Left colon (tissue), 2 donors: ENCODE results near the gene CDC42EP1. TPM values are rescaled to one million over a fixed set of nuclear protein-coding genes. Genes with fewer than 3 reads are reported as not detected.
"Not testable (repeated sequence)": the region's sequence is repeated elsewhere in the genome, so short reads cannot be mapped to it uniquely, and the experiment has no call there.

Source experiments
- ATAC-seq: fragments of 200-7000 bp; cut with Tn5 transposase; one replicate; pipeline ENCODE4 v1.9.1; 2020; ENCODE audit warnings: mild to moderate bottlenecking, moderate library complexity
- DNase-seq, 2 donors: peaks; one replicate each; pipeline ENCODE4 v3.0.0-alpha.2; 2020
- intact Hi-C, 2 donors: fragments of 100-400 bp; cut with DNase I in 1 of 2; cut with micrococcal nuclease in 1 of 2; formaldehyde crosslinking; loops; one replicate each; pipeline versions ENCODE4 v1.11.2 to v1.14.0; 2022; cut with DNase I, micrococcal nuclease
- total RNA-seq, 2 donors: library from RNA; stranded (reverse); fragmentation: NEBNext Ultra II Directional; extraction: Animal tissue kit (Norgen Biotek cat#: 25700); gene quantifications; one replicate each; pipeline ENCODE4 v1.2.1, GENCODE V29; 2021
- donor health status: DM: no; HTN: no; CAD: no.
- donor health status: DM: yes; HTN: yes; CAD: no.

Gene CDC42EP1
- total RNA-seq, 2 donors from 2014 or later = 52.2 to 64.1 TPM

DNA sequence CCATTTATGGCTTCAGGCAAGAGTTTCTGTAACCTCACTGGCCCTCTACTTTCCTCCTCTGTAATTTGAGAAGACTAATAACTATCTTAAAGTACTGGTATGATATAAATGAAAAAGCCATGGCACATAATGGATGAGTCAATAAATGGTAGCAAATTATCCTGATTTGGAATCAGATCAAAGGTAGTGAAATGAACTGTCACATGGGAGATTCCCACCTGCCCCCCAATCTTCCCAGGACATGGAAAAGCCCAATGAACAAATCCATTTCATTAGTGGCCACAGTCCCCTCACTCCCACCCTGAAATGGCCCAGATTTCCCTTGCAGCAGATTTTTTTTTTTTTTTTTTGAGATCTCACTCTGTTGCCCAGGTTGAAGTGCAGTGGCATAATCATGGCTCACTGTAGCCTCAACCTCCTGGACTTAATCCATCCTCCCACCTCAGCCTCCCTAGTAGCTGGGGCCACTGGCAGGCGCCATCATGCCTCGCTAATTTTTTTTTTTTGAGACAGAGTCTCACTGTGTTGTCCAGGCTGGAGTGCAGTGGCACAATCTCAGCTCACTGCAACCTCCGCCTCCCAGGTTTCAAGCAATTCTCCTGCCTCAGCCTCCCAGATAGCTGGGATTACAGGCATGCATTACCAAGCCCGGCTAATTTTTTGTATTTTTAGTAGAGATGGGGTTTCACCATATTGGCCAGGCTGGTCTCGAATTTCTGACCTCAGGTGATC, 42.4 kb downstream of the CDC42EP1 start:
- ATAC-seq = not testable (repeated sequence)

DNA sequence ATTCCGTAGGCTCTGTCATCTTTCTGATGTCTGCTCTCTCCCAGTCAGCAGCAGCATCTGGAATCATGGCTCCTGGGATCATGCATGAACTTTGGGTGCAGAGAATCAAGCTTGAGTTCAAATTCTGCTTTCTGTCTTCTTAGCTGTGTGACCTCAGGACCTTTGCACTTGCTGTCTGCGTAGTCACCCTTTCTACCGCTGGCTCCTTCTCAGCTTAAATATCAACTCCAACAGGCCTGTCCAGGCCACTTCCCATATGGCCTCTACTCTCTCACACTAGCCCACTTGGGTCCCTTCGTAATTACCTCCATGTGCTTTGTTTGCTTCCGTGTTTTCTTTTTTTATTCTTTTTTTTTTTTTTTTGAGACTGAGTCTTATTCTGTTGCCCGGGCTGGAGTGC, 43.8 kb downstream of the CDC42EP1 start:
- intact Hi-C loops = no loop called here
- no peak for ATAC-seq
- DNase-seq = no peak

More for the DNA sequence above, 42.4 kb downstream of the CDC42EP1 start:
- intact Hi-C loops, DNase-seq: not testable (repeated sequence)

DNA sequence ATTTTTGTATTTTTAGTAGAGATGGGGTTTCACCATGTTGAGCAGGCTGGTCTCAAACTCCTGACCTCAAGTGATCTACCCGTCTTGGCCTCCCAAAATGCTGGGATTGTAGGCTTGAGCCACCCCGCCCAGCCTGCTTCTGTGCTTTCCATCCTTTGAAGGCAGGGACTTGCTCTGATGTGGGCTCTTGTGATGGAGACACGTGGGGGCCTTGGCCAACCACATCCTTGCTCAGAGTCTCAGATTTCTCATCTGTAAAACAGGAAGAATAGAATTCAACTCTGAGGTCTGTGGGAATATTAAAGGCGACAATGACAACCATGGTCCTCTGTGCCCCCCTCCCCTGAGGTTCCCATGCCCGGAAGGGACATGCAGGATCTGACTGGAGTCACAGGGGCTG, 44.6 kb downstream of the CDC42EP1 start:
- no peak for DNase-seq
- ATAC-seq = no peak
- intact Hi-C loops = no loop called here

DNA sequence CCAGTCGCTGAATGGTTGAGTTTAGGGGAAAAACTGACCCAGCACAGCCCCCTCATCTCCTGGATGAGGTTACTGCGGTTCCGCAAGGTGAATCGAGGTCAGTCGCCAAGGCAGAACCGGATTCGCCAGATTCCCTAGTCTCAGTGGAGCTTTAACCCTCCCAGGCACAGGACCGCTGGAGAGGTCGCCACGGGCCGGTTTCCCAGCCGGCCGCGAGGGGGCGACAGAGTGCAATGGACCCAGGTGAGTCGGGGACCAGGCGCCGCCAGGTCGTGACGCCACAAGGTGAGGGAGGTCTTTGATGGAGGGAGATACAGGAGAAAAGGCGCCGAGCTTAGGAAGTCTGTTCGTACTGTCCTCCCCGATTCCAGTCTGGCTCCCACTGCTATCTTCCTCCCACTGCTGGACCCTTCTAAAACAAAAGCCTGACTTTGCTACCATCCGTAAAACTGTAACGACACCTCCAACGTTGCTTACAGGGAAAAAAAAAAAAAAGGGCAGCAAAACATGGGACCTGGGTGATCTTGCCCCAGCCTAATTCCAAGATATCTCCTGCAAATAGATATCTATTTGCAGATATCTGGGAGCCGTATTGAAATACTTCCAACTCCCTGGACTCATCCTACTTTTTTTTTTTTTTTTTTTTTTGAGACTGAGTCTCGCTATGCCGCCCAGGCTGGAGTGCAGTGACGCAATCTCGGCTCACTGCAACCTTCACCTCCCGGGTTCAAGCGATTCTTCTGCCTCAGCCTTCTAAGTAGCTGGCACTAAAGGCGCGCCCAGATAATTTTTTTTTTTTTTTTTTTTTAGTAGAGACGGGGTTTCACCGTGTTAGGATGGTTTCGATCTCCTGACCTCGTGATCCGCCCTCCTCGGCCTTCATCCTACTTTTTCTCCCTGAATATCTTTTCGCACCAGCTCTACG, 47.0 kb downstream of the CDC42EP1 start:
- peak; percentile 56 for ATAC-seq
- peak; percentile 91 to 94 for DNase-seq
- intact Hi-C loops = no loop called here

DNA sequence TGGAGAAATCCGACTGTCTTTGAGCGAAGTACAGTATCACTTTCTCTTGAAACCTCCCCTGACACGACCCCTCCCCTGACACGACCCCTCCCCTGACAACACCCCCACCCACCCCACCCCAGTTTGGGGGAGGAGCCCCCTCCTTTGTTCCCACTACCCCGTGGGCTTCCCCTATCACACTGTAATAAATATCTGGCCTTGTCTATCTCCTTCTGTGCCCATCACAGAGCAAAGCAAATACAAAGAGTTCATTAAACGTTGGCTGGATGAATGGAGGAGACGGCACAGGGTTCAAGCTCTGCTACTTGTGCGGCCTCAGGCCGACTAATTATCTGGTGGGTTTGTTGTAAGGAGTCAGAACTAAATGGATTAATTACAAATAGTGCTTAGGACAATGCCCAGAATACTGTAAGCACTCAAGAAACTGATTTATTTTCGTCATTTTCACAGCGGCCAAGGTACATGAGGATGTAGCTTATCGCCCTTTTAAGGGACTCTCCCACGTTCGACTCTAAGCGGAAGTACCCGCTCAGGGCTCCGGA, 47.7 kb downstream of the CDC42EP1 start:
- intact Hi-C loops = no loop called here
- DNase-seq (no peak), ATAC-seq (peak; percentile 5)

DNA sequence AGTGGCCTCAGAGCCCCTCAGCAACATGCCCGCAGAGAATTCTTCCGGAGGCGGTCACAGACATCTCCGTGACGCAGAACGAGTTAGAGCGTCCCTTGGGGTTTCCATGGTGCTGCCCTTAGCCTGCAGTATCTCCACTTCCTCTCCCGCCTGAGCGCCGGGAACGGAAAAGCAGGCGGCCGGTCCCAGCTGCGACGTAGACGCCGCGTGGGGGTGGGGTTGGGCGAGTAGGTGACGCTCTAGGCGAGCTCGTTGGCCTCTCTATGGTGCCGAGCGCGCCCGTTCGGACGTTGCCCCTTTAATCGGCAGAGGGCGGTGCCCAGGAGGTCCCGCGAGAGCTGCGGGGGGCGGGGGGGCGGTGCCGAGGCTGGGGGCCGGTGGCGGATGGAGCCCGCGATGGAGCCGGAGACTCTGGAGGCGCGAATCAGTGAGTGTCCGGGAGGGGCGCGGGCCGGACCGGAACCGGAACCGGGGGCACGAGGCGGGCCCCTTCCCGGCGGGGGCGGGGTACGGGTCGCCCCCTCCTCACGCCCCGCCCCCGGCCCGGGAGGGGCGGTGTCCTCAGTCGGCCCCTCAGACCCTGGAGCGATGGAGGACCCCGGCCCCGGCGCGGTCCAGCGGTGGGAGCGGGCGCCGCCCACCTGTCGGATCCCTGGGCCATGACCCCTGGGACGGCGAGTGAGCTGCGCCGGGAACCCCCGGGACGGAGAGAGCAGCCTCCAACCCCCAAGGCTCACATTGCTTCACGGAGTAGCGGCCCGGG, 48.4 kb downstream of the CDC42EP1 start, which contains the start of gene GGA1:
TSS of gene GGA1 (plus strand) at position 358 of the 763 bp plus-strand sequence. CDS start at position 385, 27 bp downstream.
- peak; percentile 78 for ATAC-seq
- peak; percentile 97 for DNase-seq
- intact Hi-C loops = no loop called here

DNA sequence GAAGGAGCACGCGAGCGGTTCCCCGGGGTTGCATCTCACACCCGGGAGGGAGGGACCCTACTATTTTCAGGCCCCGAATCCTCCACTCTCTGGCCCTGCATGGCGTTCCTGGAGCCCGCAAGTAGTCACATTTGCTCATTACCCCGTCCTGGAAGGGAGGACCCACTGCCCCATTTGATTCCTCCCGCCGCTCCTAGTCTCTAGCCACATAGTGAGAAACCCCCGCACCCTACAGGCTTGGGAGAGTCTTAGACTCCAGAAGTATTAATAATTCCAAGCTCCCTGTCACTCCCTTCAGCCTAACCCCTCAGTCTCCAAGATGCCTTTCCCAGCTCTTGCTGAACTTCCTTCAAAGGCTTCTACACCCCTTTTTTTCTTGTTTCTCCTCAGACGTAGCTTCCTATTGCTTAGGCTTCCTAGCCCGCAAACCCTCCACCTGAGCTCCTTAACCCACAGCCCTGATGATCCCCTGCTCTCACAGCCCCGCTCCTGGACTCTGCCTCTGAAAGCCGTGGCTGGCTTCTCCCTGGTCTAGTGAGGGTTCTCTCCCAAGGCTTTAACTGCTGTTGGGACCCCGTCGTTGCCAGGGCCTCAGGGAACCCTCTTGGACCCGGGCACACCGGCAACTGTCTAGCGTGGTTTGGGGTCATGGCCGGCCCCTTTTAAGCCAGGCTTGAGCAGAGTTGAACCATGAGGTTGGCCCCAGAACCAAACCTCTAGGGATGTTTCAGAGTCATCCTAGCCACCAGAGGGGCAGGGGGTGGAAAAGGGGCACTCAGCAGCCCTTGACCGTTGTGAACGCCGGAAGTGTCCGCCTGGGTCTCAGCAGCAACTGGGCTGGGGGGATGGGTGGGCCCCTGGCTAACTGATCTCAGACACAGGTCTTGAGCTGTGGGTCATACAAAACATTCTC, 49.2 kb downstream of the CDC42EP1 start:
- ATAC-seq (no peak), DNase-seq (no peak)
- intact Hi-C loops = no loop called here

DNA sequence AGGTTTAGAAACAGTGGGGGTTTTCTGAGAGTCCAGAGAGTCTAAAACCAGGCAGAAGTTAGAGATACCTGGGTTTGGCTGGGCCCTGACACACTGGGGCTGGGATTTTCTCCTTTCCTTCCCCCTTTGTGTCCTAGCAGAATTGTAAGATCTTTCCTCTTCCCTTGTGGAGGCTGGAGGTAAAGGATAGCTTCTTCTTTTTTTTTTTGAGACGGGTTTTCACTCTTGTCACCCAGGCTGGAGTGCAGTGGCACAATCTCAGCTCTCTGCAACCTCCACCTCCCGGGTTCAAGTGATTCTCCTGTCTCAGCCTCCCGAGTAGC, 49.8 kb downstream of the CDC42EP1 start:
- intact Hi-C loops, ATAC-seq, DNase-seq: not testable (repeated sequence)

DNA sequence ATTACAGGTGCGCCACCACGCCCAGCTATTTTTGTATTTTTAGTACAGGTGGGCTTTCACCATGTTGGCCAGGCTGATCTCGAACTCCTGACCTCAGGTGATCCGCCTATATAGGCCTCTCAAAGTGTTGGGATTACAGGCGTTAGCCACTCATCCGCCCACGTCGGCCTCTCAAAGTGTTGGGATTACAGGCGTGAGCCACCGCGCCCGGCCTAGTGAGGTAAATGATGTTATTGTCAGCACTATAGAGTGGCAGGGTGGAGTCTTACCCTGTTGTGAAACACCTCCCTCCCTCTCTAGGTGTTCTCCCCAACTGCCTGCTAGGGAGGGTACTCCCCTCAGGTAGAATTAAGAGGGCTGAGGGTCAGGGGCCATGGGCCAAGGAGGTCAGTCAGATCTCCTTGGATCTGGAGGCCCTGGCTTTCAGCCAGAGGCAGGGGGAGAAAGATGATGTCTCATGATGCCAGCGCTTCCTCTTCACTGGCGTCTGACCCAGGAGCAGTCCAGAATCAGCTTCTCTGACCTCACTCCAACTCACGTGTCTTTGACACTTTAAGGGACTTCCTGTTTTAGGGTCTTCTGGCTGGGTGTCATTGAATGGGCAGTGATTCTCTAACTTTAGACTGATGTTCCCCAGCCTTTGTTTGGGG, 50.3 kb downstream of the CDC42EP1 start:
- intact Hi-C loops = no loop called here
- DNase-seq (peak; percentile 69 to 78), ATAC-seq (peak; percentile 36)

DNA sequence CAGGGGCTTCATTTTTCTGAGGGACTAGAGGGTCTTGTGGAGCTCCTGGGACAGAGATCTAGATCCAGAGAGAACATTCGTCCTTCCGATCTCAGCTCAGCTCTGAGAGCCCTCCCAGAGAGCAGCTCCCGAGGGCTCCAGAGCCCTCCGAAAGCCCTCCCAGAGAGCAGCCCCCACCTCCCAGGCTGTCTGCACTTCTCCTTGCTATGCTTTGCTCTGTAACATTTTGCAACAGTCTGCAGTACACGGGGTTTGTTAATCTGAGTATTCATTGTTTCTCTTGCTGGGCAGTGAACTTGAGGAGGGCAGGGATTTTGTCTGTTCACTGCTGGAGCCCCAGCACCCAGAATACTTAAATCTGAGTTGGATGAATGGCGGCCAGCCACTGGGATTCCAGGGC, 50.9 kb downstream of the CDC42EP1 start:
- DNase-seq = no peak
- intact Hi-C loops = no loop called here
- ATAC-seq = no peak

DNA sequence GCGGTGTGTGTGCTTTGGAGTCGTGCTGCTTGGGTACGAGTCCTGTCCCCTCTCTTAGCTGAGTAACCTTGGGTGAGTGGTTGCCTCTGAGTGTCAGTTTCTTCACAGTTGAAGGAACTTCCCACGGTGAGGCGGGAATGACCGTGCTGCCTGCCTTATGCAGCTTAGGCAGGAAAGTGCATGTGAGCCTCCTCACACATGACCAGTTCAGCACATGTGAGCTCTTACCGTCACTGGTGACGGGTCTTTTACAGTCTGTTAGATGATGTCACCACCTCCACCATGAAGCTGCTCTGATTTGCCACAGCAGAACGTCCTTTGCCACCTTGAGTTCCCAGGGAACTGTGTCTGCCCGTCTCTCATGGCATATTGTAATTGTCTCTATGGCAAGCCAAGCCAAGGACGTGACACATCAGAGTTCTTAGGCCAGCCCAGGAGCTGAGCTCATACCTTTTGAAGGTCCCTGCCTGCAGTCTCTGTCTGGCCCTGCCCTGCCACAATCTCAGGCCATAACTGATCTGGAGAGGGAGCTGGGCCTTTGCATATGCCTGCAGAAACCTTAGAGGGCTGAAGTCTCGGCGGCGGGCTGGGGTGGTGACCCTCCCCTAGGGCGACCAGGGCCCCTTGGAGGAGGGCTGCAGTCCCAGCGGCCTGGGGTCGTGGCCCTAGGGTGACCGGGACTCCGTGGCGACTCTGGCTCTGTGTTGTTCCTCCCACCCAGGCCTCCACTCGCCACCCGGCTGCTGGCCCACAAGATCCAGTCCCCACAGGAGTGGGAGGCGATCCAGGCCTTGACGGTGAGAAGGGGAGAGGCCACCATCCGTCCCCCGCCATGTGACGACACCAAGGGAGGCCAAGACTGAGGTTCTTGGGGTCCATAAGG, 56.2 kb downstream of the CDC42EP1 start:
- ATAC-seq = no peak
- DNase-seq = no peak
- intact Hi-C loops = no loop called here

DNA sequence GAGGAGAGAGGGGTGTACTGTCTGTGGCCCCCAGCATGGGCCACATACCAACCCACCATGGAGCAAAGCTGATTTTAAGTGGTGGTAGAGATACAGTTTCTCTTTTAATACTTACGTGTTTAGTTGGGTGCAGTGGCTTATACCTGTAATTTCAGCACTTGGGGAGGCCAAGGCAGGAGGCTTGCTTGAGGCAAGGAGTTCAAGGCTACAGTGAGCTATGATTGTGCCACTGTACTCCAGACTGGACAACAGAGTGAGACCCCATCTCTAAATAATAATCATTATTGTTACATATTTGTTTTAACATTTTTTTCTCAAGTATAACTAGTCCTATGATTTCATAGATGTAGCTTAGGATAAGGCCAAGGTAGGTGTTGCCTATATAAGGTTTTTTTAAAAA, 57.2 kb downstream of the CDC42EP1 start:
- no peak for DNase-seq
- no peak for ATAC-seq
- intact Hi-C loops = no loop called here

DNA sequence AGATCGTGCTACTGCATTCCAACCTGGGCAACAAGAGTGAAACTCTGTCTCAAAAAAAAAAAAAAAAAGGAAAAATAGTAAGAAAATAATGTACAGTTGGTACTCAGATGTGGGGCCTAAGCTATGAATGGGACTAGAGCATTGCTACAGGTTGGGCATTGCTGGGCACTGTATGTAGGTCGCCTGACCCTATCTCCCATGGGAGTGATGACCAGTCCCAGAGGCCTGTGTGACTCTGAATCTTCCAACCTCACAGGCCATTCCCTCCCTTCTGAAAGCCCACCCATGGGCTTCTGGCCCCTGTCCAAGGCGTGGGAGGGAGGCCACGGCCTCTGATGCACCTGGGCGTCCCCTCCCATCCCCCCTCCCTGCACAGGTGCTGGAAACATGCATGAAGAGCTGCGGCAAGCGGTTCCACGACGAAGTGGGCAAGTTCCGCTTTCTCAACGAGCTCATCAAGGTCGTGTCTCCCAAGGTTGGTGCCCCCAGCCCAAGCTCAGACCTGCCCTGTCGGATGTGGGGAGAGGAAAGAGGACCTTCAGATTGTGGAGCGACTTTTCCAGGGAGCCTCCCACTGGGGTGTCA, 57.9 kb downstream of the CDC42EP1 start:
- intact Hi-C loops = no loop called here
- no peak for ATAC-seq
- no peak for DNase-seq

DNA sequence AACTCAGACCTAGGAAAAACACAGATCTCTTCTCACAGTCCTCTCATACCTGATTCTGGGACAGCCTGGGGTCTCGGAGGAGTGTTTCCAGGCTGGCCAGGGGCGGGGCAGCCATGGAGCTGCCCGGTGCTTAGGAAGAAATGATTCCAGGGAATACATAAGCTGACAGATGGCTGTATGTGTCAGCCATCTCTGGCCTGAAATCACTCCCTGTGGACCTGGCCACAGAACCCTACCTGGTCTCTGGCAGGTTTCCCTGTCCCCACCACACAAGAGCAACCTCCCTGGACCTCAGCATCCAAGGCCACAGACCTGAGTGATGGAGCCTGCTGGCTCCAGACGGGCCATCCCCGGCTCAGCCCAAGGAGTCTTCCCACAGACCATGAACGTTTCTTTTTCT, 58.4 kb downstream of the CDC42EP1 start:
- intact Hi-C loops = no loop called here
- no peak for DNase-seq
- no peak for ATAC-seq
